H1 (cell line): ENCODE measurements around the gene L3MBTL4.

Source experiments
- ASH2L ChIP-seq: fragments of 200-600, 300-600 bp; sonication (generic); IDR thresholded peaks from one replicate; pipeline ENCODE4 v1.7.1; 2017; ENCODE audit warnings: low read length
- CHD1 ChIP-seq: IDR thresholded peaks from 2 replicates; pipeline ENCODE4 v1.6.1; 2012; ENCODE audit warnings: low read depth, low read length, improper control_type of control experiment
- CREB1 ChIP-seq: IDR thresholded peaks from 2 replicates; pipeline ENCODE4 v1.6.1; 2012; ENCODE audit warnings: inconsistent platforms
- CTCF ChIP-seq, 3 experiments: IDR thresholded peaks; 1 replicate in 2 of 3; 2 replicates in 1 of 3; pipeline versions ENCODE4 v1.5.1 to v1.6.1; 2011; ENCODE audit warnings: low read length in 3 of 3, mild to moderate bottlenecking in 3 of 3, inconsistent platforms in 2 of 3, low read depth in 1 of 3, moderate library complexity in 1 of 3; ENCODE audit not compliant: insufficient read depth in 1 of 3; ENCODE audit errors: control extremely low read depth in 1 of 3
- JUN ChIP-seq: IDR thresholded peaks from 2 replicates; pipeline ENCODE4 v1.6.1; 2011; ENCODE audit warnings: low read depth, mild to moderate bottlenecking, improper control_type of control experiment, low read length
- MAX ChIP-seq: IDR thresholded peaks from 2 replicates; pipeline ENCODE4 v1.6.1; 2012; ENCODE audit warnings: inconsistent platforms
- POLR2A ChIP-seq, 2 experiments: IDR thresholded peaks; 1 replicate in 1 of 2; 2 replicates in 1 of 2; pipeline ENCODE4 v1.6.1; 2011; ENCODE audit warnings: low read depth in 2 of 2, low read length in 2 of 2, mild to moderate bottlenecking in 2 of 2; ENCODE audit errors: control extremely low read depth in 1 of 2
- POU5F1 ChIP-seq: IDR thresholded peaks from 2 replicates; pipeline ENCODE4 v1.6.1; 2011; ENCODE audit warnings: low read depth, mild to moderate bottlenecking, low read length, moderate library complexity
- TAF1 ChIP-seq: IDR thresholded peaks from 2 replicates; pipeline ENCODE4 v1.6.1; 2011; ENCODE audit warnings: mild to moderate bottlenecking, low read depth, low read length
- TAF7 ChIP-seq: optimal IDR thresholded peaks from 2 replicates; pipeline ENCODE3; 2011; ENCODE audit warnings: low read depth, mild to moderate bottlenecking, inconsistent platforms, low read length, moderate library complexity, borderline replicate concordance
- TBP ChIP-seq: IDR thresholded peaks from 2 replicates; pipeline ENCODE4 v1.6.1; 2011; ENCODE audit warnings: low read depth, low read length, improper control_type of control experiment
- YY1 ChIP-seq: IDR thresholded peaks from 2 replicates; pipeline ENCODE4 v1.6.1; 2011; ENCODE audit warnings: low read depth, mild to moderate bottlenecking, low read length

GRCh38 chr18:6368017-6368416, 46.7 kb downstream of the L3MBTL4 start:
- no peak for TF ChIP-seq YY1
- no peak for TF ChIP-seq ASH2L
- TF ChIP-seq JUN, result no peak
- no peak for TF ChIP-seq POLR2A (IDR thresholded peaks at IDR 0.05; ENCODE audit: control extremely low read depth in 1 of 2, low read depth in 2 of 2, low read length in 2 of 2)
- TF ChIP-seq CTCF (IDR thresholded peaks at IDR 0.05; ENCODE audit: control extremely low read depth in 1 of 3, insufficient read depth in 1 of 3, low read depth in 1 of 3, low read length in 3 of 3), result no peak
- no peak for TF ChIP-seq POU5F1
- no peak for TF ChIP-seq TAF1
- no peak for TF ChIP-seq CHD1
- no peak for TF ChIP-seq CREB1
- no peak for TF ChIP-seq TBP
- TF ChIP-seq MAX, result no peak
- no peak for TF ChIP-seq TAF7
